Prostate gland (tissue), 2 donors: ENCODE results near the gene MCU.

ENCODE experiments used
- CTCF ChIP-seq, 4 experiments: fragments of 200-600 bp in 2 of 4; fragments of 450-650 bp in 2 of 4; sonication (generic) in 2 of 4; IDR thresholded peaks; 1 replicate in 3 of 4; 2 replicates in 1 of 4; pipeline ENCODE4 v1.5.1; 2016 to 2019; ENCODE audit warnings: antibody characterized with exemption in 4 of 4, mild to moderate bottlenecking in 2 of 4, moderate library complexity in 2 of 4
- POLR2AphosphoS5 ChIP-seq: sonication (generic); formaldehyde crosslinking; IDR thresholded peaks from one replicate; pipeline ENCODE4 v1.6.1; 2017; ENCODE audit warnings: antibody characterized with exemption

GRCh38 chr10:72784551-72785351, 92.8 kb downstream of the MCU start:
- TF ChIP-seq POLR2AphosphoS5 (peak; percentile 20), CTCF (IDR thresholded peaks at IDR 0.05) (no peak)
